SU-DHL-6 (cell line): ENCODE results near the gene ARHGEF1.

Experiments
- H2AFZ ChIP-seq: fragments of 200-600 bp; sonication (generic); 2 replicates; pipeline ENCODE4 v1.6.1; 2014; ENCODE audit warnings: low read depth, mild to moderate bottlenecking, moderate library complexity, mixed read lengths, antibody characterized with exemption, low read length; ENCODE audit not compliant: severe bottlenecking
- H3F3A ChIP-seq: fragments of 200-600 bp; shearing (Covaris generic); 2 replicates; pipeline ENCODE4 v1.6.0; 2016; ENCODE audit warnings: antibody characterized with exemption, mild to moderate bottlenecking; ENCODE audit not compliant: insufficient read depth
- H3K27ac ChIP-seq: fragments of 200-600 bp; sonication (generic); 2 replicates; pipeline ENCODE4 v1.5.1; 2016; ENCODE audit warnings: low read depth, mild to moderate bottlenecking, low read length, moderate library complexity, mixed read lengths
- H3K27me3 ChIP-seq: fragments of 200-600 bp; sonication (generic), shearing (Covaris generic); 2 replicates; pipeline ENCODE4 v1.6.0; 2014; ENCODE audit warnings: mild to moderate bottlenecking, low read length
- H3K36me3 ChIP-seq: fragments of 200-600 bp; sonication (generic); 2 replicates; pipeline ENCODE4 v1.6.1; 2014; ENCODE audit warnings: mild to moderate bottlenecking, low read length, mixed read lengths
- H3K4me2 ChIP-seq: fragments of 300-600, 200-600 bp; shearing (Covaris generic), sonication (generic); 2 replicates; pipeline ENCODE4 v1.6.0; 2014; ENCODE audit warnings: low read length, low read depth, mild to moderate bottlenecking; ENCODE audit not compliant: poor library complexity, severe bottlenecking
- H3K4me3 ChIP-seq: fragments of 200-600 bp; sonication (generic); 2 replicates; pipeline ENCODE4 v1.5.1; 2014; ENCODE audit warnings: antibody characterized with exemption, low read length, mild to moderate bottlenecking, mixed read lengths; ENCODE audit not compliant: insufficient read depth, poor library complexity, severe bottlenecking
- H3K79me2 ChIP-seq: fragments of 200-600 bp; sonication (generic); 2 replicates; pipeline ENCODE4 v1.6.1; 2014; ENCODE audit warnings: mild to moderate bottlenecking, low read length, moderate library complexity; ENCODE audit not compliant: insufficient read depth
- H3K9ac ChIP-seq: fragments of 200-600 bp; sonication (generic); 2 replicates; pipeline ENCODE4 v1.7.0; 2014; ENCODE audit warnings: mild to moderate bottlenecking, low read length
- H3K9me2 ChIP-seq: fragments of 200-600 bp; sonication (generic); replicated peaks from 2 replicates; pipeline ENCODE4 v1.6.1; 2014; ENCODE audit warnings: low read length; ENCODE audit not compliant: insufficient read depth
- H3K9me3 ChIP-seq: fragments of 200-600 bp; sonication (generic); 2 replicates; pipeline ENCODE4 v1.6.1; 2014; ENCODE audit warnings: low read length, mixed read lengths; ENCODE audit not compliant: insufficient read depth
- H4K20me1 ChIP-seq: fragments of 200-600 bp; sonication (generic); 2 replicates; pipeline ENCODE4 v1.6.1; 2014; ENCODE audit warnings: low read depth, mild to moderate bottlenecking, antibody characterized with exemption, low read length, moderate library complexity, mixed read lengths
- EZH2phosphoT487 ChIP-seq: fragments of 200-600 bp; sonication (generic), shearing (Covaris generic); conservative IDR thresholded peaks from 2 replicates; pipeline ENCODE4 v1.6.1; 2018; ENCODE audit warnings: mild to moderate bottlenecking, antibody characterized with exemption, low read length, moderate library complexity, mixed read lengths
- TF ChIP-seq, protein P1 (sequence below): fragments of 200-600 bp; sonication (generic); IDR thresholded peaks from one replicate; pipeline ENCODE4 v1.5.1; 2017; ENCODE audit warnings: antibody characterized with exemption, mild to moderate bottlenecking, low read length, moderate library complexity; ENCODE audit not compliant: insufficient read depth, poor library complexity, severe bottlenecking

The ARHGEF1 gene

DNA sequence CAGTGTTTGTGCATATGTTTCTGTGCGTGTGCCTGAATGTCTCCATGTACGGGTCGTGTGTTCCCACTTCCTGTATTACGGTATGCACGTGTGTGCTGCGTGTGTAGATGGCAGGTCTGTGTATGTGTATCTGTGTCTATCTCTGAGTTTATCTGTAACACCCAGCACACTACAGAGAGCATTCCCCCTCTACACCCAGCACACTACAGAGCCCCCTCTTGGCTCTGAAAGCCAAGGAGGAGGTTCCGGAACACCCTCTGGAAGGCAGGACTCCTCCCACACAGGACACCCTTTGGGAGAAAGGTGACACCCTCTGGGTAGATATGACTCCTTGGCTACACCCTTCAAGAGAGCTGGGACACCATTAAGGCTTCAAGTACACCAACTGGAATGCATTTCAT is 47.3 kb downstream of the ARHGEF1 start:
- no peaks in the 10 kb centered on the region for H3K36me3 ChIP-seq
- no peaks in the 10 kb centered on the region for H3K9me3 ChIP-seq
- peaks cover 31% of the 10 kb centered on the region for H3F3A ChIP-seq
- no peaks in the 10 kb centered on the region for H4K20me1 ChIP-seq
- TF ChIP-seq EZH2phosphoT487, result no peak
- TF ChIP-seq, protein P1, sequence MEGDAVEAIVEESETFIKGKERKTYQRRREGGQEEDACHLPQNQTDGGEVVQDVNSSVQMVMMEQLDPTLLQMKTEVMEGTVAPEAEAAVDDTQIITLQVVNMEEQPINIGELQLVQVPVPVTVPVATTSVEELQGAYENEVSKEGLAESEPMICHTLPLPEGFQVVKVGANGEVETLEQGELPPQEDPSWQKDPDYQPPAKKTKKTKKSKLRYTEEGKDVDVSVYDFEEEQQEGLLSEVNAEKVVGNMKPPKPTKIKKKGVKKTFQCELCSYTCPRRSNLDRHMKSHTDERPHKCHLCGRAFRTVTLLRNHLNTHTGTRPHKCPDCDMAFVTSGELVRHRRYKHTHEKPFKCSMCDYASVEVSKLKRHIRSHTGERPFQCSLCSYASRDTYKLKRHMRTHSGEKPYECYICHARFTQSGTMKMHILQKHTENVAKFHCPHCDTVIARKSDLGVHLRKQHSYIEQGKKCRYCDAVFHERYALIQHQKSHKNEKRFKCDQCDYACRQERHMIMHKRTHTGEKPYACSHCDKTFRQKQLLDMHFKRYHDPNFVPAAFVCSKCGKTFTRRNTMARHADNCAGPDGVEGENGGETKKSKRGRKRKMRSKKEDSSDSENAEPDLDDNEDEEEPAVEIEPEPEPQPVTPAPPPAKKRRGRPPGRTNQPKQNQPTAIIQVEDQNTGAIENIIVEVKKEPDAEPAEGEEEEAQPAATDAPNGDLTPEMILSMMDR, result no peak
- no peaks in the 10 kb centered on the region for H3K9me2 ChIP-seq
- no peaks in the 10 kb centered on the region for H3K27me3 ChIP-seq
- H3K9ac ChIP-seq, result peak overlapping the region; percentile 91
- peaks cover 8% of the 10 kb centered on the region for H3K79me2 ChIP-seq
- H3K4me3 ChIP-seq, result peak overlapping the region; percentile 69
- peak overlapping the region; percentile 99 for H3K27ac ChIP-seq
- H3K4me2 ChIP-seq, result peak overlapping the region; percentile 84
- no peak overlapping the region for H2AFZ ChIP-seq

- H3K9me2 ChIP-seq, result no peaks in the 10 kb centered on the region
- TF ChIP-seq, protein P1, result peak; percentile 65
- TF ChIP-seq EZH2phosphoT487, result no peak
- no peak overlapping the region for H2AFZ ChIP-seq
- H3K27me3 ChIP-seq, result no peaks in the 10 kb centered on the region
- peaks cover 8% of the 10 kb centered on the region for H3K79me2 ChIP-seq
- peak overlapping the region; percentile 91 for H3K9ac ChIP-seq
- no peaks in the 10 kb centered on the region for H4K20me1 ChIP-seq
- no peak overlapping the region for H3K4me3 ChIP-seq
- H3F3A ChIP-seq, result peaks cover 34% of the 10 kb centered on the region
- H3K9me3 ChIP-seq, result no peaks in the 10 kb centered on the region
- H3K27ac ChIP-seq, result peak overlapping the region; percentile 99
- peak overlapping the region; percentile 84 for H3K4me2 ChIP-seq
- no peaks in the 10 kb centered on the region for H3K36me3 ChIP-seq
These were observed 48.1 kb downstream of the ARHGEF1 start for GRCh38 chr19:41930926-41931592.

GRCh38 chr19:41932259-41932719 is 49.3 kb downstream of the ARHGEF1 start:
- Histone ChIP-seq H3K9me2 (no peaks in the 10 kb centered on the region), H3K27me3 (no peaks in the 10 kb centered on the region), H3K9ac (0 out of 2 replicates have a peak overlapping the region, but pooled peaks have one; percentile 40), H4K20me1 (no peaks in the 10 kb centered on the region), H3K36me3 (no peaks in the 10 kb centered on the region), H3F3A (peaks cover 45% of the 10 kb centered on the region), H3K9me3 (no peaks in the 10 kb centered on the region), H3K27ac (peak overlapping the region; percentile 99), H2AFZ (no peak overlapping the region), H3K4me2 (no peak overlapping the region), H3K4me3 (no peak overlapping the region), H3K79me2 (peaks cover 4% of the 10 kb centered on the region)
- TF ChIP-seq, protein P1, result no peak
- no peak for TF ChIP-seq EZH2phosphoT487
